Fibroblast of mammary gland (primary cell): ENCODE data around the gene GPATCH11.
A peak's percentile ranks its signal among the peaks of the same experiment; 100 is the strongest.

Experiments
- DNase-seq: peaks from one replicate; pipeline ENCODE4 v3.0.0-alpha.2; 2010; ENCODE audit warnings: low read depth
- H3K4me3 ChIP-seq: 2 replicates; pipeline ENCODE4 v1.5.1; 2011; ENCODE audit warnings: low read depth, mild to moderate bottlenecking, low read length, moderate library complexity; ENCODE audit not compliant: control insufficient read depth
- TF ChIP-seq, protein P1 (sequence below): conservative IDR thresholded peaks from 2 replicates; pipeline ENCODE4 v1.5.1; 2011; ENCODE audit warnings: low read depth, low read length, inconsistent platforms; ENCODE audit not compliant: control insufficient read depth, insufficient read depth

The GPATCH11 gene

DNA sequence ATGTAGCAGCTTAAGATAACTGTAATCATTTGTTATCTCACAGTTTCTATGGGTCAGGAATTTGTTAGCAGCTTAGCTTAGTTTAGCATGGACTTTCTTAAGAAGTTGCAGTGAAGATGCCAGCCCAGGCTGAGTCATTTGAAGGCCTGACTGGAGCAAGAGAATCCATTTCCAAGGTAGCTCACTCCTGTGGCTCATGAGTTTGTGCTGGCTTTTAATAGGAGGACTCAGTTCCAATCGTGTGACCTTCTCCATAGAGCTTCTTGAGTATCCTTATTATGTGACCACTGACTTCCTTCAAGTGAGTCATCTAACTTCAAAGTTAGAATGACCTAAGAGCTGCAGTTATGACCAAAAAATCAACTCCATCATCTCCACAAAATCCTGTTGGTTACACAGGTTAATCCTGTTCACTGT, 1.4 kb downstream of the GPATCH11 start:
- DNase-seq, result peak; percentile 72
- no peak overlapping the region for H3K4me3 ChIP-seq
- TF ChIP-seq, protein P1, sequence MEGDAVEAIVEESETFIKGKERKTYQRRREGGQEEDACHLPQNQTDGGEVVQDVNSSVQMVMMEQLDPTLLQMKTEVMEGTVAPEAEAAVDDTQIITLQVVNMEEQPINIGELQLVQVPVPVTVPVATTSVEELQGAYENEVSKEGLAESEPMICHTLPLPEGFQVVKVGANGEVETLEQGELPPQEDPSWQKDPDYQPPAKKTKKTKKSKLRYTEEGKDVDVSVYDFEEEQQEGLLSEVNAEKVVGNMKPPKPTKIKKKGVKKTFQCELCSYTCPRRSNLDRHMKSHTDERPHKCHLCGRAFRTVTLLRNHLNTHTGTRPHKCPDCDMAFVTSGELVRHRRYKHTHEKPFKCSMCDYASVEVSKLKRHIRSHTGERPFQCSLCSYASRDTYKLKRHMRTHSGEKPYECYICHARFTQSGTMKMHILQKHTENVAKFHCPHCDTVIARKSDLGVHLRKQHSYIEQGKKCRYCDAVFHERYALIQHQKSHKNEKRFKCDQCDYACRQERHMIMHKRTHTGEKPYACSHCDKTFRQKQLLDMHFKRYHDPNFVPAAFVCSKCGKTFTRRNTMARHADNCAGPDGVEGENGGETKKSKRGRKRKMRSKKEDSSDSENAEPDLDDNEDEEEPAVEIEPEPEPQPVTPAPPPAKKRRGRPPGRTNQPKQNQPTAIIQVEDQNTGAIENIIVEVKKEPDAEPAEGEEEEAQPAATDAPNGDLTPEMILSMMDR, result no peak

DNA sequence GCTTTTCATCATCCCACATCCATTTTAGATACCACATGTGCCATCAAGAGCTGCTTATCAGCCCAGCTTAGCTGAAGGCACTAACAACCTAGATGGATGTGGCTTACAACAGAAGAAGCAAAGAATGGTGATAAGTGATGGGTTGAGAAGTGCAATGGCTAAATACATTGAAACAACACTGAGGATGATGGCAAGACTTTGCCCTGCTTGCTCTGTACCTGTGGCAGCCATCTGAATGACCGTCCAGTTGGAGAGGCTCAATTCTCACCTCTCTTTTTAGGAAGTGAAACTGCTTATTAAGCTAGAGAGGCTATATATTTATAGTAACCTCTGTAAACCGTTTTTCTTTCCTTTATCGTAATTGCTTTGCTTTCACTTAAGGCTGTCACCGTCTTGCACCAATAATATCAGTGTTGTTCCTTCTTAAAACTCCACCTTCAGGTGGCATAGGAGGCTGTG, 5.7 kb downstream of the GPATCH11 start:
- TF ChIP-seq, protein P1, result no peak
- no peak for DNase-seq
- H3K4me3 ChIP-seq, result no peak overlapping the region

DNA sequence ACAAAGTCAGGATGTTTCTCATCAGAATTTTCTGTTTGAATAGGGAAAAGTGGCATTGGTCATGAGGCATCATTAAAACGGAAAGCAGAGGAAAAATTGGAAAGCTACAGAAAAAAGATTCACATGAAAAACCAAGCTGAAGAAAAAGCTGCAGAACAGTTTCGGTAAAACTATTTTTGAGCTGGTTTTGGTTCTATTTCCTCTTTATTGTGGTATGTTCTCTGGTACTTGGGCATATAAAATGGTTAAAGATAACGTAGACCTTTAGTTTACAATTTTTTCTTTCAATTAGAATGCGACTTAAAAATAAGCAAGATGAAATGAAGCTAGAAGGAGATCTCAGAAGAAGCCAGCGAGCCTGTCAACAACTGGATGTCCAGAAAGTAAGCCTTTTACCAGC, 7.6 kb downstream of the GPATCH11 start:
- H3K4me3 ChIP-seq, result no peak overlapping the region
- DNase-seq, result no peak
- TF ChIP-seq, protein P1, result no peak

DNA sequence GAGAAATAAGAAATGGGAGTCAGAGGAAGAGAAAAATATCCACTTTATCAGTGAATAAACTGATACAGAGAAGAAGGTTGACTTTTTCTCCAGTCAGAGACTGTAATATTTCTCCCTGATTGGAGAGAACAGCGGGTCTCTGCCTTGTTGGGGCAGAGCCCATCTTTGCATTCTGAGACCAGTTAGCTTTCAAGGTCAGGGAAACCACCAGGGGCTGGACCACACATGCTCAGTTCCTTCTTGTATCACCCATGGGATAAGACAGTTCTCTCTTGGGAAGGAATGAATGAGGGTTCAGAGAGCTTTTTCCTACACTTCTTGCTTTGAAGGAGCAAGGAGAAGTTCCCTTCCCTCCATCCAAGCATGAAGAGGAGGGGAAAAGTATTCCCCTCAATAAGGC, 12.2 kb downstream of the GPATCH11 start:
- DNase-seq, result no peak
- TF ChIP-seq, protein P1, result no peak
- no peak overlapping the region for H3K4me3 ChIP-seq

DNA sequence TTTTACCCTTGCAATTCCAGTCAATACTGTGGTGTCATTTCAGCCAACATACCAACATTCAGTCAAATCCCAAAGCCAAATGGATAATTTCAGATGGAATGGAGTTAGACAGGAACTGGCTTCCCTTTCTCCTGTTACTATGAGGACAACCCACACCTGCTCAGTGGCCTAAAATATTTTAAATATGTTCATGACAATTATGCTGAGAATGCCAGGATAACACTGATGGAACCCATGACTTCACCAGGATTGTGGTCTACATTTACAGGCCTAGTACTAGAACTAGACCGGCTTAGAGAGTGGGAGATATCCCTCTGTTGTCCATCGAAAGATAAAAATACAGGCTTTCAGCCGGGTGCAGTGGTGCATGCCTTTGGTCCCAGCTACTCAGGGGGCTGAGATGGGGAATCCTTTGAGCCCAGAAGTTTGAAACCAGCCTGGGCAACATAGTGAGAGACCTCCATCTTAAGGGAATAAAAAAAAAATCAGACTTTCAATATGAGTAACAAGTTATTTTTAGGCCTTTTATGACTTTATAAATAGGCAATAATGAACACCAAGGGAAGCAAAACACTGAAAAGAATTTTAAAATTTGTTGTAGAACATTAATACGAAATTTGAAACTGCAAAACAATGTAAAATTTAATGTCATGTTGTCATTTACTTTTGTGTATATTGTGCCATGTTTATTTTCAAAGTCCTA, 14.2 kb downstream of the GPATCH11 start:
- TF ChIP-seq, protein P1, result no peak
- DNase-seq, result no peak
- no peak overlapping the region for H3K4me3 ChIP-seq

DNA sequence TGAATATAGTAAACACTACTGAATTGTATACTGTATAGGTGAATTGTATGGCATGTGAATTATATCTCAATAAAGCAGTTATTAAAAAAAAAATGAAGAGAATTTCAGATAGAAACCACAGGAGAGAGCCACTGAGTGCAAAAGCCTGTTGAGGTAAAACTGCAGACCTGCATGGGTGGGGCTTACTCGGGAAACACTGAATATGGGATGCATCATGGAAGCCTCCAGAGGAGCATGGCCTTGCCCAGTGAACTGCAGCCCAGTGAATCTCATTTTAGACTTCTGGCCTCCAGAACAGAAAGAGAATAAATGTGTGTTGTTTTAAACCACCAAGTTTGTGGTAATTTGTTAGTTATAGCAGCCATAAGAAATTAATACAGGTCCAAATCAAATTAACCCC, 15.7 kb downstream of the GPATCH11 start:
- no peak for DNase-seq
- no peak overlapping the region for H3K4me3 ChIP-seq
- TF ChIP-seq, protein P1, result no peak

DNA sequence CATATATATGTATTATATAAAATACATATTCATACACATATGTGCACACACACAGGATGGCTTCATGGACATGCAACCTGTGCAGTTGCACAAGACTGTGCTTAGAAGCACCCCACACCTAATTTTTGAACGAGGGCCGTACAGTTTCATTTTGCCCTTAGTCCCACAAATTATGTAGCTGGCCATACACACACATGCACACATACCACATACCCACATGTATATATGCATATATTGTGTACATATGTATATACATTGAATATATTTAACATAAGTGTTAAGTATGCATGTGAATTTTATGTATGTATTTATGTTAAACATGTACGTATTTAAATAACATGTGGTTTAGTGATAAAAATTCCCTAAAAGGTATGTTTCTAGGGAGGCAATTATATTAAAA, 18.3 kb downstream of the GPATCH11 start:
- H3K4me3 ChIP-seq, result no peak overlapping the region
- DNase-seq, result no peak
- TF ChIP-seq, protein P1, result no peak
